Mesendoderm (in vitro differentiated cells): ENCODE data around the gene SRGAP2B.
"Not testable (repeated sequence)": the region's sequence is repeated elsewhere in the genome, so short reads cannot be mapped to it uniquely, and the experiment has no call there.

Experiments
- DNase-seq: peaks from one replicate; pipeline ENCODE4 v3.0.0; 2013
- H2AK5ac ChIP-seq: 2 replicates; pipeline ENCODE4 v1.6.1; 2013; ENCODE audit warnings: low read length, inconsistent platforms
- H2BK120ac ChIP-seq: 2 replicates; pipeline ENCODE4 v1.6.1; 2013; ENCODE audit warnings: low read depth, mild to moderate bottlenecking, low read length, moderate library complexity, mixed read lengths
- H2BK15ac ChIP-seq: replicated peaks from 2 replicates; pipeline ENCODE4 v1.6.1; 2013; ENCODE audit warnings: low read depth, mild to moderate bottlenecking, moderate library complexity
- H2BK5ac ChIP-seq: 2 replicates; pipeline ENCODE4 v1.6.1; 2013; ENCODE audit warnings: low read length, inconsistent platforms
- H3K18ac ChIP-seq: 2 replicates; pipeline ENCODE4 v1.6.1; 2013; ENCODE audit warnings: mild to moderate bottlenecking, low read length, mixed read lengths
- H3K23ac ChIP-seq: one replicate; pipeline ENCODE4 v1.6.1; 2013; ENCODE audit warnings: low read length
- H3K27ac ChIP-seq: 2 replicates; pipeline ENCODE4 v1.5.1; 2013; ENCODE audit warnings: low read depth, mild to moderate bottlenecking, inconsistent platforms, low read length, moderate library complexity
- H3K27me3 ChIP-seq: 2 replicates; pipeline ENCODE4 v1.6.1; 2013; ENCODE audit warnings: low read length, control low read depth, mild to moderate bottlenecking, inconsistent platforms; ENCODE audit not compliant: insufficient read depth, poor library complexity
- H3K36me3 ChIP-seq: 2 replicates; pipeline ENCODE4 v1.6.1; 2013; ENCODE audit warnings: low read length, inconsistent platforms; ENCODE audit not compliant: control insufficient read depth, insufficient read depth
- H3K4ac ChIP-seq: one replicate; pipeline ENCODE4 v1.6.1; 2013; ENCODE audit warnings: low read depth, mild to moderate bottlenecking, low read length, moderate library complexity
- H3K4me1 ChIP-seq: 2 replicates; pipeline ENCODE4 v1.6.1; 2013; ENCODE audit warnings: low read depth, low read length, inconsistent platforms; ENCODE audit not compliant: control insufficient read depth
- H3K4me2 ChIP-seq: 2 replicates; pipeline ENCODE4 v1.6.1; 2013; ENCODE audit warnings: low read length
- H3K4me3 ChIP-seq: 2 replicates; pipeline ENCODE4 v1.5.1; 2013; ENCODE audit warnings: mild to moderate bottlenecking, low read length
- H3K56ac ChIP-seq: one replicate; pipeline ENCODE4 v1.6.1; 2013; ENCODE audit warnings: low read length
- H3K79me1 ChIP-seq: 2 replicates; pipeline ENCODE4 v1.6.1; 2013; ENCODE audit warnings: low read length, inconsistent platforms
- H3K79me2 ChIP-seq: 2 replicates; pipeline ENCODE4 v1.6.1; 2013; ENCODE audit warnings: mild to moderate bottlenecking, low read length; ENCODE audit not compliant: control insufficient read depth, insufficient read depth
- H3K9ac ChIP-seq: 2 replicates; pipeline ENCODE4 v1.6.1; 2013; ENCODE audit warnings: low read length, inconsistent platforms
- H4K5ac ChIP-seq: one replicate; pipeline ENCODE4 v1.6.1; 2013; ENCODE audit warnings: low read length
- H4K8ac ChIP-seq: one replicate; pipeline ENCODE4 v1.6.1; 2013; ENCODE audit warnings: low read depth, mild to moderate bottlenecking, control low read depth, low read length, moderate library complexity
- whole genome bisulfite sequencing: extraction: QIAGEN DNeasy Blood & Tissue Kit; methylation state at CpG from one replicate; pipeline ENCODE4 v1.1.7; 2013; ENCODE audit warnings: low lambda C conversion rate, missing lambda C conversion rate; ENCODE audit not compliant: insufficient coverage; ENCODE audit errors: extremely low coverage; 5-methylcytosine and 5-hydroxymethylcytosine counted together

The SRGAP2B gene

GRCh38 chr1:145055217-145055760 is 39.8 kb downstream of the SRGAP2B start:
- not testable (repeated sequence) for DNase-seq

GRCh38 chr1:145053428-145053827 is 41.7 kb downstream of the SRGAP2B start:
- not testable (repeated sequence) for H3K4ac ChIP-seq, H3K23ac ChIP-seq, H3K56ac ChIP-seq, H3K4me3 ChIP-seq, H3K27me3 ChIP-seq, H3K36me3 ChIP-seq, H2BK15ac ChIP-seq, H4K8ac ChIP-seq, DNase-seq, H3K18ac ChIP-seq, H2AK5ac ChIP-seq, H3K4me2 ChIP-seq, H3K79me1 ChIP-seq, H3K9ac ChIP-seq, H3K27ac ChIP-seq, H2BK5ac ChIP-seq, H4K5ac ChIP-seq, H2BK120ac ChIP-seq, H3K4me1 ChIP-seq, H3K79me2 ChIP-seq
- no CpG with 5 or more reads among the region's 4 CpGs for WGBS

More at GRCh38 chr1:145055217-145055760, 39.8 kb downstream of the SRGAP2B start:
- H3K56ac ChIP-seq, H4K8ac ChIP-seq, H3K27ac ChIP-seq, H3K23ac ChIP-seq, H3K4me2 ChIP-seq, H3K36me3 ChIP-seq, H2BK120ac ChIP-seq, H2BK5ac ChIP-seq, H2BK15ac ChIP-seq, H3K27me3 ChIP-seq, H4K5ac ChIP-seq, H3K79me1 ChIP-seq, H3K18ac ChIP-seq, H3K9ac ChIP-seq, H3K79me2 ChIP-seq, H3K4me1 ChIP-seq, H2AK5ac ChIP-seq, H3K4ac ChIP-seq, H3K4me3 ChIP-seq: not testable (repeated sequence)
- no CpG with 5 or more reads among the region's 4 CpGs for WGBS

- not testable (repeated sequence) for H4K8ac ChIP-seq, H2BK120ac ChIP-seq, H3K36me3 ChIP-seq, H2AK5ac ChIP-seq, H3K79me2 ChIP-seq, H3K4ac ChIP-seq, H3K27me3 ChIP-seq, H3K23ac ChIP-seq, H2BK5ac ChIP-seq, H3K9ac ChIP-seq, H2BK15ac ChIP-seq, H3K56ac ChIP-seq, H3K4me3 ChIP-seq, H3K4me1 ChIP-seq, H4K5ac ChIP-seq, H3K27ac ChIP-seq, H3K18ac ChIP-seq, H3K79me1 ChIP-seq, H3K4me2 ChIP-seq, DNase-seq
- WGBS: no CpG with 5 or more reads among the region's 10 CpGs
Observed at GRCh38 chr1:145052019-145052776, 42.9 kb downstream of the SRGAP2B start.

GRCh38 chr1:145048181-145048856 is 46.8 kb downstream of the SRGAP2B start:
- H3K4me3 ChIP-seq, DNase-seq, H2AK5ac ChIP-seq, H4K5ac ChIP-seq, H3K56ac ChIP-seq, H2BK5ac ChIP-seq, H4K8ac ChIP-seq, H3K18ac ChIP-seq, H3K79me1 ChIP-seq, H3K4me1 ChIP-seq, H2BK15ac ChIP-seq, H3K27me3 ChIP-seq, H3K79me2 ChIP-seq, H3K36me3 ChIP-seq, H3K23ac ChIP-seq, H3K9ac ChIP-seq, H3K4ac ChIP-seq, H3K27ac ChIP-seq, H2BK120ac ChIP-seq, H3K4me2 ChIP-seq: not testable (repeated sequence)
- WGBS: no CpG with 5 or more reads among the region's 6 CpGs

- not testable (repeated sequence) for H2BK15ac ChIP-seq, H3K23ac ChIP-seq, H3K4me2 ChIP-seq, DNase-seq, H3K4ac ChIP-seq, H3K79me1 ChIP-seq, H3K36me3 ChIP-seq, H3K56ac ChIP-seq, H3K27me3 ChIP-seq, H3K4me3 ChIP-seq, H2AK5ac ChIP-seq, H2BK5ac ChIP-seq, H3K79me2 ChIP-seq, H3K18ac ChIP-seq, H4K5ac ChIP-seq, H2BK120ac ChIP-seq, H3K27ac ChIP-seq, H4K8ac ChIP-seq, H3K4me1 ChIP-seq, H3K9ac ChIP-seq
- no CpG with 5 or more reads among the region's 1 CpG for WGBS
Observed at GRCh38 chr1:145047553-145047952, 47.6 kb downstream of the SRGAP2B start.
